ENCODE measurements around the gene OSMR. TPM values are rescaled to one million over a fixed set of nuclear protein-coding genes. Genes with fewer than 3 reads are reported as not detected.
A peak's percentile ranks its signal among the peaks of the same experiment; 100 is the strongest.

Gene OSMR
- total RNA-seq, 4 donors from 2014 or later: 9.2 to 40.2 (median 26.8) TPM

DNA sequence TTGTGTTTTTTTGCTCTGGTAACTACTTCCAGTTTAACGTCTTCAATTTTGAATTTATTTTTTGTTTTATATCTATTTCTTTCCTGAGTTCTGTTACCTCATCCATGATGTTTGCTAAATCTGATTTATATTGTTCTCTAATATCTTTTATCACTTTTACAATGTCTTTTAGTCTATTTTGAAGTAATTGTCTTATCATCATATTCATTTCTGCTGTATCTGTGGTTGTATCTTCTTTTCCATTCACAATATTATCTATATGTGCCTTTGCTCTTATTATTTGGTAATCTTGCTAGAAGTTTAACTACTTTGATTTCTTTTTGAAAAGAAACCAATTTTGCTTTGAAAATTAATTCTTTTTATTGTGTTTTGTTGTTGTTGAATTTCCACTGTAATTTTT, 43.6 kb downstream of the OSMR start:
- Histone ChIP-seq H3K4me3 (no peak overlapping the region), H3K9me3 (no peaks in the 10 kb centered on the region), H3K36me3 (peaks cover 0 to 56% (median 8%) of the 10 kb centered on the region in 3 donors), H3K27ac (no peak overlapping the region), H3K27me3 (no peaks in the 10 kb centered on the region), H3K4me1 (no peaks in the 10 kb centered on the region)
- DNase-seq: no peak
- TF ChIP-seq POLR2A (IDR thresholded peaks at IDR 0.05): no peak
- TF ChIP-seq, protein P1, sequence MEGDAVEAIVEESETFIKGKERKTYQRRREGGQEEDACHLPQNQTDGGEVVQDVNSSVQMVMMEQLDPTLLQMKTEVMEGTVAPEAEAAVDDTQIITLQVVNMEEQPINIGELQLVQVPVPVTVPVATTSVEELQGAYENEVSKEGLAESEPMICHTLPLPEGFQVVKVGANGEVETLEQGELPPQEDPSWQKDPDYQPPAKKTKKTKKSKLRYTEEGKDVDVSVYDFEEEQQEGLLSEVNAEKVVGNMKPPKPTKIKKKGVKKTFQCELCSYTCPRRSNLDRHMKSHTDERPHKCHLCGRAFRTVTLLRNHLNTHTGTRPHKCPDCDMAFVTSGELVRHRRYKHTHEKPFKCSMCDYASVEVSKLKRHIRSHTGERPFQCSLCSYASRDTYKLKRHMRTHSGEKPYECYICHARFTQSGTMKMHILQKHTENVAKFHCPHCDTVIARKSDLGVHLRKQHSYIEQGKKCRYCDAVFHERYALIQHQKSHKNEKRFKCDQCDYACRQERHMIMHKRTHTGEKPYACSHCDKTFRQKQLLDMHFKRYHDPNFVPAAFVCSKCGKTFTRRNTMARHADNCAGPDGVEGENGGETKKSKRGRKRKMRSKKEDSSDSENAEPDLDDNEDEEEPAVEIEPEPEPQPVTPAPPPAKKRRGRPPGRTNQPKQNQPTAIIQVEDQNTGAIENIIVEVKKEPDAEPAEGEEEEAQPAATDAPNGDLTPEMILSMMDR (IDR thresholded peaks at IDR 0.05): no peak
- intact Hi-C loops (cut with DNase I): no loop called here
- 81 to 86% methylated on average over 1 of the region's 1 CpG for WGBS, 2 donors

DNA sequence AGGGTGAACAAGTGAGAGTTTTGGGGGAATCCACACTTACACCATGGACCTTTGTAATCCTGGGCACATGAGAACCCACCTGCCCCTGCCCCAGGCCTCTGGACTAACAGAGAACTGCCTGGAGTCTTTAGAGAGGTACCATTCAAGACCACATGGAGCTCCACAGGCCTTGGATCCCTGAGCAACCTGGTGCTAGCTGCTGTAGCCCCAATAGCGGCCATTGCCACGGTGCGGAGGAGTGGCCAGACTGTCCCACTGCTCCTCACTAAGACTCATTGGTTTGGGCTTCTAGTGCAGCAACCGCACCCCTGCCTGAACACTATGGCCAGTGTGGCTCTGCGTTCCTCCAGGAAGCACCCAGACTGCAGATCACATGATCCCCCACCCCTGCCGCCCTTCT, 45.8 kb downstream of the OSMR start:
- no peak overlapping the region for H3K27ac ChIP-seq
- H3K27me3 ChIP-seq: no peaks in the 10 kb centered on the region
- DNase-seq: no peak
- TF ChIP-seq POLR2A (IDR thresholded peaks at IDR 0.05): no peak
- TF ChIP-seq, protein P1 (IDR thresholded peaks at IDR 0.05): no peak
- H3K4me1 ChIP-seq: no peaks in the 10 kb centered on the region
- intact Hi-C loops (cut with DNase I): no loop called here
- peaks cover 0 to 34% (median 0%) of the 10 kb centered on the region in 3 donors for H3K36me3 ChIP-seq
- WGBS, 2 donors: 87% methylated on average over 6 of the region's 6 CpGs; no CpG with 5 or more reads in 1 of the 2 donors
- peaks cover 0 to 8% (median 0%) of the 10 kb centered on the region in 3 donors for H3K9me3 ChIP-seq
- H3K4me3 ChIP-seq: no peak overlapping the region

DNA sequence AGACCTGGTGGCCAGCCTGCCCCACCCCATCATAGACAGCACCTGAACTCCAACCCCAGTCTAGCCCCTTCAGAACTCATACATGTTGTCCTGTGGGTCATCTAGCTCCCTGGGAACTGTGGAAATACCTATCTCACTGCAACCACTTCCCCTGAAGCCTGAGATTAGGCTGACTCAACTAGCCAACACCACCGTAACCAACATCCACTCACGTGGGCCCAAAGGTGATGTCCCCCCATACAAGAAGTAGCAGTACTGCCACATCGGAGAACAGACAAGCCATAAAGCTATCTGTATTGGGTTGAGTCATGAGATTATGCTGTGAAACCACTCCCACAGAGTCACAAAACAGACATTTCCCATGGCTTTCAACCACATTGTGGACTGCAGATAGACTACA, 46.6 kb downstream of the OSMR start:
- no peak for TF ChIP-seq POLR2A (IDR thresholded peaks at IDR 0.05)
- WGBS, 2 donors: 96 to 100% methylated on average over 2 to 3 of the region's 3 CpGs
- intact Hi-C loops (cut with DNase I): no loop called here
- no peaks in the 10 kb centered on the region for H3K27me3 ChIP-seq
- no peak for DNase-seq
- H3K4me3 ChIP-seq: no peak overlapping the region
- H3K27ac ChIP-seq: no peak overlapping the region
- peaks cover 0 to 28% (median 0%) of the 10 kb centered on the region in 3 donors for H3K36me3 ChIP-seq
- H3K9me3 ChIP-seq: peaks cover 0 to 8% (median 0%) of the 10 kb centered on the region in 3 donors
- H3K4me1 ChIP-seq: no peaks in the 10 kb centered on the region

DNA sequence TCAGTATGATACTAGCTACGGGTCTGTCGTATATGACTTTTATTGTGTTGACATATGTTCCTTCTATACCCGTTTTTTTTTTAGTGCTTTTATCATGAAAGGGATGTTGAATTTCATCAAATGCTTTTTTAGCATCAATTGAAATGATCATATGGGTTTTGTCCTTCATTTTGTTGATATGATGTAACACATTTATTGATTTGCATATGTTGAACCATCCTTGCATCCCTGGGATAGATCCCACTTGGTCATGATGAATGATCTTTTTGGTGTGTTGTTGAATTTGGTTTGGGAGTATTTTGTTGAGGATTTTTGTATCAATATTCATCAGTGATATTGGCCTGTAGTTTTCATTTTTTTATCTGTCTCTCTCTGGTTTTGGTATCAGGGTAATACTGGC, 50.9 kb downstream of the OSMR start:
- Histone ChIP-seq H3K36me3 (peaks cover 0 to 36% (median 0%) of the 10 kb centered on the region in 3 donors), H3K9me3 (peaks cover 0 to 8% (median 0%) of the 10 kb centered on the region in 3 donors), H3K27me3 (no peaks in the 10 kb centered on the region), H3K4me3 (no peak overlapping the region), H3K27ac (no peak overlapping the region), H3K4me1 (no peaks in the 10 kb centered on the region)
- no peak for DNase-seq
- intact Hi-C loops (cut with DNase I): no loop called here
- TF ChIP-seq, protein P1 (IDR thresholded peaks at IDR 0.05): no peak
- no peak for TF ChIP-seq POLR2A (IDR thresholded peaks at IDR 0.05)
- 90 to 96% methylated on average over 3 of the region's 3 CpGs for WGBS, 2 donors

DNA sequence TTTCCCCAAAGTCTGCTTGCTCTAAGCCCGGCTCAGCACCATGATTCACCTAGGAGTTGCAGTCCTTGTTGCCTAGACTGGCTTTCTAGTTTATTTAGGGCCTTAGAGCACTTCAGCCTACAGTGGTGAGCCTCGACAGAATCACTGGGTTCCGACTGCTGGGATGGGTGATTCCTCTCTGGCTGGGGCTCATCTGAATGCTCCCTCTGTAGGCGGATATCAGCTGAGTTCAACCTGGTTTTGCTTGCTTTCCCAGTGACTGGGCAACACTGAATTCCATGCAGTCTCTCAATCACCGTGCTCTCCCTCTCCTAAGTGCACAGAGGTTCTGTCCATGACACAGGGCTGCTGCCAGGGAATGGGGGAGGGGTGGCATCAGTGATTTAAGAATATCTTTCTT, 54.1 kb downstream of the OSMR start:
- no peak overlapping the region for H3K27ac ChIP-seq
- H3K4me3 ChIP-seq: no peak overlapping the region
- intact Hi-C loops (cut with DNase I): no loop called here
- peaks cover 6 to 59% (median 13%) of the 10 kb centered on the region in 3 donors for H3K36me3 ChIP-seq
- no peak for DNase-seq
- no peaks in the 10 kb centered on the region for H3K4me1 ChIP-seq
- peaks cover 0 to 11% (median 0%) of the 10 kb centered on the region in 3 donors for H3K9me3 ChIP-seq
- 78 to 94% methylated on average over 3 to 5 of the region's 5 CpGs for WGBS, 2 donors
- H3K27me3 ChIP-seq: no peaks in the 10 kb centered on the region
- TF ChIP-seq, protein P1 (IDR thresholded peaks at IDR 0.05): no peak
- no peak for TF ChIP-seq POLR2A (IDR thresholded peaks at IDR 0.05)

DNA sequence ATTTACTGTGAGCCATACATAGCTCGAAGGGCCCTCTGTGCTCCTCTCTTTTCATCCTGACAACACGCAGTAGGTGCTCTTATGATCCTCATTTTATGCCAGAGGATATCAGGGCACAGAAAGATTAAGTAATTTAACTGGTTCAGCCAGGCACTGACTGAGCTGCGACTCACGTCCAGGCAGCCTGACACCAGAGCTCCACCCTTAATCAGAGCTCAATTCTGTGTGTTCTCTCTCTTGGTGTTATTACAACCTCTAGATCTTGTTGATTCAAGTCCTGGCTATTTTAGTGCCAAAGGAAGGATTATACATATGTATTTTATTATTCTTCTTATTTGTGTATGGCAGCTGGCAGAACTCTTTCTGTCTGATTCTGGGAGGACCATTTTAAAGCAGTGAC, 59.7 kb downstream of the OSMR start:
- H3K27me3 ChIP-seq: no peaks in the 10 kb centered on the region
- H3K4me1 ChIP-seq: peaks cover 0 to 11% (median 0%) of the 10 kb centered on the region in 3 donors
- DNase-seq: no peak
- H3K27ac ChIP-seq: peak overlapping the region in 2 of 4 donors; percentile 33 to 36
- WGBS, 2 donors: 32 to 49% methylated on average over 4 of the region's 4 CpGs
- H3K4me3 ChIP-seq: no peak overlapping the region
- peaks cover 0 to 4% (median 0%) of the 10 kb centered on the region in 3 donors for H3K9me3 ChIP-seq
- TF ChIP-seq, protein P1 (IDR thresholded peaks at IDR 0.05): no peak
- no peak for TF ChIP-seq POLR2A (IDR thresholded peaks at IDR 0.05)
- H3K36me3 ChIP-seq: peaks cover 6 to 76% (median 13%) of the 10 kb centered on the region in 3 donors
- intact Hi-C loops (cut with DNase I): no loop called here

Data from esophagus squamous epithelium (tissue), 5 donors.